Measurements from ENCODE around the gene STAT5B. TPM values are rescaled to one million over a fixed set of nuclear protein-coding genes. Genes with fewer than 3 reads are reported as not detected.

Gene STAT5B
- total RNA-seq, 1 experiment from 2014 or later: 36.4 TPM

GRCh38 chr17:42177684-42178083, 98.5 kb downstream of the STAT5B start:
- DNase-seq (ENCODE audit: low spot score) (no peak), ATAC-seq (no peak)
- Mint-ChIP-seq H3K4me1 (peaks cover 9% of the 10 kb centered on the region; the same call in 1 of the 2 replicates), H3K36me3 (no peaks in the 10 kb centered on the region), H3K4me3 (no peak overlapping the region), H3K27ac (no peak overlapping the region), H3K27me3 (ENCODE audit: low read depth) (peaks cover 31% of the 10 kb centered on the region), H3K9me3 (no peaks in the 10 kb centered on the region)
- ChIA-PET POLR2A (no interaction called here), CTCF (no interaction called here)
- TF ChIP-seq, protein P1, sequence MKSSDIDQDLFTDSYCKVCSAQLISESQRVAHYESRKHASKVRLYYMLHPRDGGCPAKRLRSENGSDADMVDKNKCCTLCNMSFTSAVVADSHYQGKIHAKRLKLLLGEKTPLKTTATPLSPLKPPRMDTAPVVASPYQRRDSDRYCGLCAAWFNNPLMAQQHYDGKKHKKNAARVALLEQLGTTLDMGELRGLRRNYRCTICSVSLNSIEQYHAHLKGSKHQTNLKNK (CRISPR knock-in tag; IDR thresholded peaks at IDR 0.05): no peak
- TF ChIP-seq ZNF138 (CRISPR knock-in tag; conservative IDR thresholded peaks at IDR 0.05) (no peak), ZNF232 (CRISPR knock-in tag; IDR thresholded peaks at IDR 0.05) (no peak), ZNF396 (CRISPR knock-in tag; IDR thresholded peaks at IDR 0.05; ENCODE audit: borderline replicate concordance) (no peak), MLX (CRISPR knock-in tag; IDR thresholded peaks at IDR 0.05) (no peak), SOX15 (CRISPR knock-in tag; IDR thresholded peaks at IDR 0.05) (no peak), ZBTB21 (CRISPR knock-in tag; IDR thresholded peaks at IDR 0.05; ENCODE audit: borderline replicate concordance) (no peak), PREB (CRISPR knock-in tag; IDR thresholded peaks at IDR 0.05; ENCODE audit: borderline replicate concordance) (no peak), E2F5 (CRISPR knock-in tag; IDR thresholded peaks at IDR 0.05) (no peak), JUN (CRISPR knock-in tag; IDR thresholded peaks at IDR 0.05) (no peak), FOXK1 (CRISPR knock-in tag; IDR thresholded peaks at IDR 0.05) (no peak), ZNF416 (CRISPR knock-in tag; IDR thresholded peaks at IDR 0.05) (no peak), TP53 (CRISPR knock-in tag; IDR thresholded peaks at IDR 0.05) (no peak), ZNF121 (CRISPR knock-in tag; IDR thresholded peaks at IDR 0.05) (no peak)
- TF ChIP-seq, protein P2, sequence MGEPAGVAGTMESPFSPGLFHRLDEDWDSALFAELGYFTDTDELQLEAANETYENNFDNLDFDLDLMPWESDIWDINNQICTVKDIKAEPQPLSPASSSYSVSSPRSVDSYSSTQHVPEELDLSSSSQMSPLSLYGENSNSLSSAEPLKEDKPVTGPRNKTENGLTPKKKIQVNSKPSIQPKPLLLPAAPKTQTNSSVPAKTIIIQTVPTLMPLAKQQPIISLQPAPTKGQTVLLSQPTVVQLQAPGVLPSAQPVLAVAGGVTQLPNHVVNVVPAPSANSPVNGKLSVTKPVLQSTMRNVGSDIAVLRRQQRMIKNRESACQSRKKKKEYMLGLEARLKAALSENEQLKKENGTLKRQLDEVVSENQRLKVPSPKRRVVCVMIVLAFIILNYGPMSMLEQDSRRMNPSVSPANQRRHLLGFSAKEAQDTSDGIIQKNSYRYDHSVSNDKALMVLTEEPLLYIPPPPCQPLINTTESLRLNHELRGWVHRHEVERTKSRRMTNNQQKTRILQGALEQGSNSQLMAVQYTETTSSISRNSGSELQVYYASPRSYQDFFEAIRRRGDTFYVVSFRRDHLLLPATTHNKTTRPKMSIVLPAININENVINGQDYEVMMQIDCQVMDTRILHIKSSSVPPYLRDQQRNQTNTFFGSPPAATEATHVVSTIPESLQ (CRISPR knock-in tag; IDR thresholded peaks at IDR 0.05): no peak

DNA sequence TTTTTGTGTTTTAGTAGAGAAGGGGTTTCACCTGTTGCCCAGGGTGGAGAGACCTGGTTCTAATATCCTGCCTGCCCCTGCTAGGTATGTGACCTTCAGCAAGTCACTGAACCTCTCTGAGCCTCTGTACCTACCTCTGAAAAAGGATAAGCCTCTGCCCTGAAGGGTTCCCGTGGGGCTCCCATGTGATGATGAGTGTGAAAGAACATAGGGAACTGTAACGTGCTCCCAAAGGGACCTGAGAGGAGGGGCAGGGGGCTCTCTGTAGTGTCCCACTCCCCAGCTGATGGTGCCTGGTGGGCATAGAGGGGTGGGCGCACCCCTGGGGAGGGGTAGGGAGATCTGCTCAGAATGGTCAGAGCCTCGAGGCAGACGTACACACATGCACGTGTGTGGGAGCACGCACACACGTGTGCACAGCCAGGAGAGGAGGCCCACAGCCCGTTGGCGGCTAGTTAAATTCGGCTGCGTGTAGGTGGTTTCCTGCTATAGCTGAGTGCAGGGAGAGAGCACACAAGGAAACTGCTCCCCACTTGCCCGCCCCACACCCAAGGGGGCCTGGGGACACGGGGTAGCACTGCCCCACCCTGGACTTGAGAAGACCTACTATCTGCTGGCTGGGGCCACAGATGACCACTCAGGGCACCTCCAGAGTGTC, 101.9 kb downstream of the STAT5B start:
- Mint-ChIP-seq H3K27me3 (ENCODE audit: low read depth) (peaks cover 4% of the 10 kb centered on the region), H3K4me1 (peaks cover 5% of the 10 kb centered on the region; the same call in 1 of the 2 replicates), H3K9me3 (no peaks in the 10 kb centered on the region), H3K27ac (no peak overlapping the region), H3K4me3 (no peak overlapping the region), H3K36me3 (no peaks in the 10 kb centered on the region)
- CTCF ChIA-PET: interaction anchor here (0.7 to 1.5 kb wide), 5 partner anchors 10 to 48 kb away, joined by 3 to 5 read pairs (median 3); no protein-coding TSS in a partner anchor
- no peak for ATAC-seq
- POLR2A ChIA-PET: no interaction called here
- DNase-seq (ENCODE audit: low spot score): no peak
- TF ChIP-seq, protein P3, sequence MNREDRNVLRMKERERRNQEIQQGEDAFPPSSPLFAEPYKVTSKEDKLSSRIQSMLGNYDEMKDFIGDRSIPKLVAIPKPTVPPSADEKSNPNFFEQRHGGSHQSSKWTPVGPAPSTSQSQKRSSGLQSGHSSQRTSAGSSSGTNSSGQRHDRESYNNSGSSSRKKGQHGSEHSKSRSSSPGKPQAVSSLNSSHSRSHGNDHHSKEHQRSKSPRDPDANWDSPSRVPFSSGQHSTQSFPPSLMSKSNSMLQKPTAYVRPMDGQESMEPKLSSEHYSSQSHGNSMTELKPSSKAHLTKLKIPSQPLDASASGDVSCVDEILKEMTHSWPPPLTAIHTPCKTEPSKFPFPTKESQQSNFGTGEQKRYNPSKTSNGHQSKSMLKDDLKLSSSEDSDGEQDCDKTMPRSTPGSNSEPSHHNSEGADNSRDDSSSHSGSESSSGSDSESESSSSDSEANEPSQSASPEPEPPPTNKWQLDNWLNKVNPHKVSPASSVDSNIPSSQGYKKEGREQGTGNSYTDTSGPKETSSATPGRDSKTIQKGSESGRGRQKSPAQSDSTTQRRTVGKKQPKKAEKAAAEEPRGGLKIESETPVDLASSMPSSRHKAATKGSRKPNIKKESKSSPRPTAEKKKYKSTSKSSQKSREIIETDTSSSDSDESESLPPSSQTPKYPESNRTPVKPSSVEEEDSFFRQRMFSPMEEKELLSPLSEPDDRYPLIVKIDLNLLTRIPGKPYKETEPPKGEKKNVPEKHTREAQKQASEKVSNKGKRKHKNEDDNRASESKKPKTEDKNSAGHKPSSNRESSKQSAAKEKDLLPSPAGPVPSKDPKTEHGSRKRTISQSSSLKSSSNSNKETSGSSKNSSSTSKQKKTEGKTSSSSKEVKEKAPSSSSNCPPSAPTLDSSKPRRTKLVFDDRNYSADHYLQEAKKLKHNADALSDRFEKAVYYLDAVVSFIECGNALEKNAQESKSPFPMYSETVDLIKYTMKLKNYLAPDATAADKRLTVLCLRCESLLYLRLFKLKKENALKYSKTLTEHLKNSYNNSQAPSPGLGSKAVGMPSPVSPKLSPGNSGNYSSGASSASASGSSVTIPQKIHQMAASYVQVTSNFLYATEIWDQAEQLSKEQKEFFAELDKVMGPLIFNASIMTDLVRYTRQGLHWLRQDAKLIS (CRISPR knock-in tag; IDR thresholded peaks at IDR 0.05; ENCODE audit: borderline replicate concordance): no peak
- TF ChIP-seq TP53 (CRISPR knock-in tag; IDR thresholded peaks at IDR 0.05): no peak
- no peak for TF ChIP-seq E2F5 (CRISPR knock-in tag; IDR thresholded peaks at IDR 0.05)
- TF ChIP-seq MXD4 (CRISPR knock-in tag; IDR thresholded peaks at IDR 0.05; ENCODE audit: borderline replicate concordance): no peak
